GM18519 (cell line): ENCODE measurements around the gene AGAP5.
"Not testable (repeated sequence)": the region's sequence is repeated elsewhere in the genome, so short reads cannot be mapped to it uniquely, and the experiment has no call there.

Experiments used
- ATAC-seq: cut with Tn5 transposase; IDR thresholded peaks from one replicate; pipeline ENCODE4 v1.9.1; 2021; ENCODE audit warnings: mild to moderate bottlenecking, moderate library complexity; ENCODE audit not compliant: unreplicated experiment, low FRiP score

Gene AGAP5

GRCh38 chr10:73662705-73663104 is 35.2 kb downstream of the AGAP5 start:
- not testable (repeated sequence) for ATAC-seq

- no peak for ATAC-seq
These were observed 42.0 kb downstream of the AGAP5 start, which contains the start of gene SYNPO2L for GRCh38 chr10:73655990-73656298. TSS of gene SYNPO2L (minus strand) at chr10:73656029. CDS start at chr10:73655922, 107 bp downstream.

GRCh38 chr10:73655257-73655989 is 42.5 kb downstream of the AGAP5 start:
- no peak for ATAC-seq

DNA sequence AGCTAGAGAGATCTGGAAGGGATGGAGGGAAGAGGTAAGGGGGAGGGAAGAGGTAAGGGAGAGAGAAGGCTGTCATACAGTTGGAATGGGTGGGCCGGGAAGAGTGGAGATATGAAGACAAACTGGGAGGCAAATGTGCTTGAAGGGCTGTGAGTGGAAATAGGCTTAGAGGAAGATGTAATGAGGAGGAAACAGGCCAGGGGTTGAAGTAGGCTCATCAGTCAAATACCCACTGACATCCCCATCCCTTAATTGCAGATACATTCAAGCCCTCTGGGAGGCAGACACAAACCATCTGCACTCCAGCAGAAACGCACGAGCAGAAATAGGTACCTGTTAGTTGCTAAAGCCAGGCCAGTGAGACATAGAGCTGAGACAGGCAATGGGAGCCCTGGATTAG is 44.2 kb downstream of the AGAP5 start:
- ATAC-seq: no peak

GRCh38 chr10:73653195-73653594 is 44.7 kb downstream of the AGAP5 start:
- ATAC-seq: no peak

- ATAC-seq: no peak
These were observed 47.2 kb downstream of the AGAP5 start for GRCh38 chr10:73650537-73651331.

- no peak for ATAC-seq
These were observed 47.9 kb downstream of the AGAP5 start for GRCh38 chr10:73649876-73650536.

- no peak for ATAC-seq
These were observed 48.7 kb downstream of the AGAP5 start for GRCh38 chr10:73648975-73649829.

GRCh38 chr10:73647875-73648651 is 49.8 kb downstream of the AGAP5 start:
- no peak for ATAC-seq

- no peak for ATAC-seq
These were observed 50.6 kb downstream of the AGAP5 start for GRCh38 chr10:73647211-73647874.

GRCh38 chr10:73646598-73647041 is 51.3 kb downstream of the AGAP5 start:
- no peak for ATAC-seq

- ATAC-seq: no peak
These were observed 52.7 kb downstream of the AGAP5 start for GRCh38 chr10:73645251-73645650.

DNA sequence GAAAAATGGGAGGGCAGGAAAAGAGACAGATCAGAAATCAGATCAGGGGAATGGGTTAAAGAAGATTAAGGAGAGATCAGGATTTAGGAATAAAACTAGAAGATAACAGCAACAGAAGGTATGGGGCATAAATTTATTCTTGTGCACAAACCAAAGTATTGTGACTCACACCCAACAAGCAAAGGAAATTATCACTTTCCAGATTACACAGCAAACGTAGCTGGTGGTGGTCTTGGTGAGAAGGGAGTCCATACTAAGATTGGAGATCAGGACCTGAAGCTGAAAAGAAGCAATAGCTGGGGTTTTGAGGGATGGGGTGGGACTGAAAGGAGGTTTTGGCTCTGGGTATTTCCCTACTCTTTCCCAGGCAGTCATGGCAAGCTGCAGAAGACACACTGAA is 53.1 kb downstream of the AGAP5 start:
- no peak for ATAC-seq

GRCh38 chr10:73644015-73644743 is 53.7 kb downstream of the AGAP5 start:
- ATAC-seq: no peak

DNA sequence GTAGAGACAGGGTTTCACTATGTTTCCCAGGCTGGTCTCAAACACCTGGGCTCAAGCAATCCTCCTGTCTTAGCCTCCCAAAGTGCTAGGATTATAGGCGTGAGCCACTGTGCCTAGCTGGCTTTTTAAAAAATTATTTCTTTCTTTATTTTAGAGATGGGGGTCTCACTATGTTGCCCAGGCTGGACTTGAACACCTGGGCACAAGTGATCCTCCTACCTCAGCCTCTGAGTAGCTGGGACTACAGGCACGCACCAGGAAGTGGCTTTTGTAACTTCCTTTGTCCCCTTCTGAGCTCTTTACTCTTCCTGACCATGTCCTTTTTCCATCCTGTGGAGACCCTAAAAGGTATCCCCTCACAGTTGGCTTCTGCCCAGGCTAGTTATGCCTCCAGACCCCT is 54.5 kb downstream of the AGAP5 start:
- no peak for ATAC-seq

GRCh38 chr10:73641328-73642060 is 56.4 kb downstream of the AGAP5 start, which contains the start of gene MYOZ1:
TSS of gene MYOZ1 (minus strand) at chr10:73641474. CDS start at chr10:73640017, 1,457 bp downstream.
- no peak for ATAC-seq

- no peak for ATAC-seq
These were observed 58.6 kb downstream of the AGAP5 start for GRCh38 chr10:73639286-73639685.

- no peak for ATAC-seq
These were observed 62.1 kb downstream of the AGAP5 start for GRCh38 chr10:73635781-73636180.
